Prostate gland (tissue), 2 donors: ENCODE data around the gene DIPK1C. TPM values are rescaled to one million over a fixed set of nuclear protein-coding genes. Genes with fewer than 3 reads are reported as not detected.

ENCODE experiments used
- DNase-seq: peaks from one replicate; pipeline ENCODE4 v3.0.0-alpha.2; 2019; ENCODE audit warnings: low spot score
- H3K27ac ChIP-seq, 2 donors: fragments of 200-600 bp; sonication (generic); 2 replicates each; pipeline ENCODE4 v1.5.1; 2017 to 2019
- H3K27me3 ChIP-seq: fragments of 200-600 bp; sonication (generic); replicated peaks from 2 replicates; pipeline ENCODE4 v1.5.1; 2019; ENCODE audit not compliant: insufficient read depth
- H3K36me3 ChIP-seq, 2 donors: fragments of 200-600 bp; sonication (generic); 1 replicate in 1 of 2; 2 replicates in 1 of 2; pipeline versions ENCODE4 v1.5.1 to v1.8.1; 2017 to 2019
- H3K4me1 ChIP-seq: fragments of 200-600 bp; sonication (generic); replicated peaks from 2 replicates; pipeline ENCODE4 v1.5.1; 2019
- H3K4me3 ChIP-seq, 2 donors: fragments of 200-600 bp; sonication (generic); 2 replicates each; pipeline ENCODE4 v1.5.1; 2017 to 2019
- H3K9me3 ChIP-seq: fragments of 200-600 bp; sonication (generic); 2 replicates; pipeline ENCODE4 v1.5.1; 2017
- POLR2A ChIP-seq: fragments of 450-650 bp; IDR thresholded peaks from one replicate; pipeline ENCODE4 v1.6.1; 2016; ENCODE audit warnings: antibody characterized with exemption, mild to moderate bottlenecking
- POLR2AphosphoS5 ChIP-seq: sonication (generic); formaldehyde crosslinking; IDR thresholded peaks from one replicate; pipeline ENCODE4 v1.6.1; 2017; ENCODE audit warnings: antibody characterized with exemption
- WGBS: methylation state at CpG from one replicate; pipeline ENCODE4 v1.1.5; 2018; 5-methylcytosine and 5-hydroxymethylcytosine counted together
- intact Hi-C: fragments of 100-400 bp; cut with DNase I; formaldehyde crosslinking; loops from one replicate; pipeline ENCODE4 v1.14.2; 2022
- total RNA-seq, 2 donors: library from RNA; depleted of rRNA; stranded (reverse); fragments of >200 nt; gene quantifications; one replicate each; pipeline ENCODE4 v1.1.0, GENCODE V29; 2016
- TF ChIP-seq, protein P1 (sequence below), 4 experiments: fragments of 200-600 bp in 2 of 4; fragments of 450-650 bp in 2 of 4; sonication (generic) in 2 of 4; IDR thresholded peaks; 1 replicate in 3 of 4; 2 replicates in 1 of 4; pipeline ENCODE4 v1.5.1; 2016 to 2019; ENCODE audit warnings: antibody characterized with exemption in 4 of 4, mild to moderate bottlenecking in 2 of 4, moderate library complexity in 2 of 4

DIPK1C gene
- total RNA-seq, 2 donors from 2014 or later: 10.8 TPM; not detected in 1

DNA sequence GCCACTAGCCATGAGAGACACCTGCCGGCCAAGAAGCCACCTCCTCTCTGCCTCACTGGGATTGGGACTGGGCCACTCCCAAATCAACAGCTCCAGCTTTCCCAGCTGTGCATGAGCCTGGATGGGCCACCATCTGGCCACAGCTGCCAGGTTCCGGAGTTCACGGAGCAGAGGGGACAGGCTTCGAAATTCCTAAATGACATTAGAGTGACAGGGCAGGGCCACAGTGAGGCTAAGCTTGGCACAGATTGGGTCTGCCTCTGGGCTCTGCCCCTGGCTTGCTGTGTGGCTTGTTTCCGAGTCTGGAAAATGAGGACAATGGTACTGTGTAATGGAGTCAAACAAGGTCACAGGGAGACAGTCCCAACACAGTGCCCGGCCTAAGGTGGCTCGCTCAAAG, 6.5 kb downstream of the DIPK1C start:
- DNase-seq: no peak
- Histone ChIP-seq H3K4me1 (no peaks in the 10 kb centered on the region), H3K4me3 (no peak overlapping the region), H3K27ac (no peak overlapping the region), H3K9me3 (no peaks in the 10 kb centered on the region), H3K27me3 (no peaks in the 10 kb centered on the region), H3K36me3 (no peaks in the 10 kb centered on the region)
- TF ChIP-seq, protein P1, sequence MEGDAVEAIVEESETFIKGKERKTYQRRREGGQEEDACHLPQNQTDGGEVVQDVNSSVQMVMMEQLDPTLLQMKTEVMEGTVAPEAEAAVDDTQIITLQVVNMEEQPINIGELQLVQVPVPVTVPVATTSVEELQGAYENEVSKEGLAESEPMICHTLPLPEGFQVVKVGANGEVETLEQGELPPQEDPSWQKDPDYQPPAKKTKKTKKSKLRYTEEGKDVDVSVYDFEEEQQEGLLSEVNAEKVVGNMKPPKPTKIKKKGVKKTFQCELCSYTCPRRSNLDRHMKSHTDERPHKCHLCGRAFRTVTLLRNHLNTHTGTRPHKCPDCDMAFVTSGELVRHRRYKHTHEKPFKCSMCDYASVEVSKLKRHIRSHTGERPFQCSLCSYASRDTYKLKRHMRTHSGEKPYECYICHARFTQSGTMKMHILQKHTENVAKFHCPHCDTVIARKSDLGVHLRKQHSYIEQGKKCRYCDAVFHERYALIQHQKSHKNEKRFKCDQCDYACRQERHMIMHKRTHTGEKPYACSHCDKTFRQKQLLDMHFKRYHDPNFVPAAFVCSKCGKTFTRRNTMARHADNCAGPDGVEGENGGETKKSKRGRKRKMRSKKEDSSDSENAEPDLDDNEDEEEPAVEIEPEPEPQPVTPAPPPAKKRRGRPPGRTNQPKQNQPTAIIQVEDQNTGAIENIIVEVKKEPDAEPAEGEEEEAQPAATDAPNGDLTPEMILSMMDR (IDR thresholded peaks at IDR 0.05): no peak
- TF ChIP-seq POLR2A (no peak), POLR2AphosphoS5 (no peak)
- intact Hi-C loops: no loop called here
- 76% methylated on average over 7 of the region's 7 CpGs for WGBS

DNA sequence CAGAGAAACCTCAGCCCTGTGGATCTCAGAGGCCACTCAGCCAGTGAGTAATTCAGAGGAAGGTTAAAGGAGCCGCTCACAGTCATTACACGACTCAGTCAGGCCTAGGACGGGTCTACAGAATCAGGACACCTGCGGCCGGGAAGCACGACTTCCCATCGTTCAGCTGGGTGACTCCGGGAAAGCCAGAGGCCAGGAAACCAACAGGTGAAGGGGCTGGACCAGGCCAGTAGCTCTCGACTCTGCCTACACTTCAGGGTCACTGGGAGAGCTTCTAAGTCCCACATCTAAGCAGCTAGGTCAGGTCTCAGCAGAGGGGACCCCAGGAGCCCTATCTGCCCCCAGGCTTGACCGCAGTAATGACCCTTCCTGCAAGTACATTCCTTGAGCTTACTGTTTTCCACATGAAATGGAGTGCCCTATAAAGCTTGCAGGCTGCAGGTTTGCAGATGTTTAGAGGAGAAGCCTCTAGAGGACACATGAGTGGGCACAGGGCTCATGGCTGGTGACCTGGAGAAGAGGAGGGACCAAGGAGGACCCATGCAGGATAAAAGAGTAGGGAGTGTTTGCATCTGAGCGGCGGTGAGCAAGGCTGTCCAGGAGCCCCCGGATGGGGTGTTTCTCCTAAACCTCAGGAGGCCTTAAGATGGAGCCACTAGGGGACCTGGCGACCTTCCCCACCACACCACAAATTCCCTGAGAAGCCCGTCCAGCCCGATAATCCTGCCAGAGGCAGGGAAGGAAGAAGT, 9.5 kb downstream of the DIPK1C start:
- intact Hi-C loops: no loop called here
- Histone ChIP-seq H3K4me3 (no peak overlapping the region), H3K27me3 (no peaks in the 10 kb centered on the region), H3K4me1 (no peaks in the 10 kb centered on the region), H3K36me3 (no peaks in the 10 kb centered on the region), H3K27ac (no peak overlapping the region), H3K9me3 (no peaks in the 10 kb centered on the region)
- DNase-seq: no peak
- WGBS: 96% methylated on average over 16 of the region's 16 CpGs
- TF ChIP-seq, protein P1 (IDR thresholded peaks at IDR 0.05): no peak
- TF ChIP-seq POLR2AphosphoS5 (no peak), POLR2A (no peak)

DNA sequence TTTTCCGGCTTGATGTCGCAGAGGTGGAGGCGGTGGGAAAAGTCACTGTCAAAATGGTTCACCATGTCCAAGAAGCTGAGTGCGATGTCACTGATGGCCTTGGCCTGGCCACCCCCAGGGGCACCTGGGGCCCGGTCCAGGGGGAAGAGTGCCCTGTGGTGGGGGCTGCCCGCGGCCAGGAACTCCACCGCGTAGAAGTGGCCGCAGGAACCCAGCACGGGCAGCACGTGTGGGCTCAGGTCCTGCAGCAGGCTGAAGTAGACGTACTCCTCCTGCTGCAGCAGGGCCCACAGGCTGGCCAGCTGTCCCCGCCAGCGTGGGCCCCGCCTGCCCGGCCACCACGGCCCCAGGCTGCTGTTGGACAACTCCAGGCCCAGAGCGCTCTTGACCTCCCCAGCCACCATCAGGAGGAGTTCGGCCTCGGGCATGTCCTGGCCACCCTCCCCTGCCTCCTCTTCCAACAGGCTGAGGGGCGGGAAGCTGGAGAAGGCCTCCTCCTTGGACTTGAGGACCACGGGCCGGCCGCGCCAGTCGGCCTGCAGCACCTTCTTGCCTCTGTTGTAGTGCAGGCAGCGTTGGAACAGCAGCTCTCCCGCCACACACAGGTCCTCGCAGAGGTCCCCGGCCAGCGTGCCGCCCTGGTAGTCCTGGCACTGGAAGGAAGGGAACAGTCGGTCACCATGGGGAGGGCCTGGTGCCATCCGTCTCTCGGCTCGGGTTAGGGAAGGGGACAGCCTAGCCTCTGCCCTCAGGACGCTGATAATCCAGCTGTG, 10.3 kb downstream of the DIPK1C start:
- Histone ChIP-seq H3K27me3 (no peaks in the 10 kb centered on the region), H3K9me3 (no peaks in the 10 kb centered on the region), H3K4me3 (no peak overlapping the region), H3K27ac (no peak overlapping the region), H3K4me1 (no peaks in the 10 kb centered on the region), H3K36me3 (no peaks in the 10 kb centered on the region)
- no peak for DNase-seq
- intact Hi-C loops: no loop called here
- TF ChIP-seq POLR2AphosphoS5: no peak
- TF ChIP-seq, protein P1 (IDR thresholded peaks at IDR 0.05): no peak
- TF ChIP-seq POLR2A: no peak
- WGBS: 96% methylated on average over 32 of the region's 38 CpGs

DNA sequence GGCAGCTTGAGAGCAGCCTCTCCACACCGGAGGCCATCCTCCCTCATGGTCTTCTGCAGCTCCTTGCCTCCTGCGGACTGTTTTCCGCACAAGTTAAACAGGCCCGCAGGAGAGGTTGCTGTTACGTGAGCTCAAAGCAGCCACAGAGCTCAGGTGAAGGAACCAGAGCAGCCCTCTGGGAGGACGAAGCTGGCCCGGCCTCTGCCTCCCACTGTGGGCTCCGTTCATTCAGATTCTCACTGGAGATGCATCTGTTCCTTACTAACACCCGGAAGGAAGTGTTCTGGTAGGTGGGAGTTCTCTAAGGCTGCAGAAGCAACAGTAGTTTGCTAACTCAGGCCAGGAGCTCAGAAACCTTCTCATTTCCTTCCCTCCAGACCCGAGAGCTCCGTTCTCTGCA, 10.9 kb downstream of the DIPK1C start:
- H3K9me3 ChIP-seq: no peaks in the 10 kb centered on the region
- 90% methylated on average over 11 of the region's 11 CpGs for WGBS
- DNase-seq: no peak
- H3K4me1 ChIP-seq: no peaks in the 10 kb centered on the region
- no peak overlapping the region for H3K27ac ChIP-seq
- H3K4me3 ChIP-seq: no peak overlapping the region
- intact Hi-C loops: no loop called here
- no peaks in the 10 kb centered on the region for H3K36me3 ChIP-seq
- no peaks in the 10 kb centered on the region for H3K27me3 ChIP-seq
- TF ChIP-seq POLR2AphosphoS5 (no peak), POLR2A (no peak)
- TF ChIP-seq, protein P1 (IDR thresholded peaks at IDR 0.05): no peak
